IPS-NIHi11 (cell line): ENCODE results near the gene RAD52.

Experiments used
- DNase-seq: peaks from one replicate; pipeline ENCODE4 v3.0.0; 2012; ENCODE audit warnings: mixed read lengths, low spot score

RAD52 gene

GRCh38 chr12:868722-869121 is 80.8 kb downstream of the RAD52 start:
- peak; percentile 42 for DNase-seq

GRCh38 chr12:867905-868304 is 81.6 kb downstream of the RAD52 start:
- DNase-seq, result no peak

DNA sequence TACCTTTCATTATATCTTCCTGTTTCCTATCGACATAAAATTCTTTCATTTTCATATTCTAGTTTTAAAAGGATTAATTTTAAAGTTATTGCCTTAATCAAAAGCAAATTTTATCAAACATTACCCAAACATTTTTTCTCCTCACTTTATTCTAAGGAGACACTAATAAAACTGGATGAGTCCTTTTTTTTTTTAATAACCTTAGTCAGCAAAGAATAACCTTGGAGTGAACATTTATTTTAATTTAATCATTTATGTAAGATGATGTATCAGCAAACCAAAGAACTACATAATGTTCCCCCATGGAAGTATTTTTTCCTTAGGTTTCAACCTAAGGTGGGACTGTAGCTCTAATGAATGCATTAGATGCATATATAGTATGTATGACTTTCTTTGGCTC is 83.9 kb downstream of the RAD52 start:
- no peak for DNase-seq

DNA sequence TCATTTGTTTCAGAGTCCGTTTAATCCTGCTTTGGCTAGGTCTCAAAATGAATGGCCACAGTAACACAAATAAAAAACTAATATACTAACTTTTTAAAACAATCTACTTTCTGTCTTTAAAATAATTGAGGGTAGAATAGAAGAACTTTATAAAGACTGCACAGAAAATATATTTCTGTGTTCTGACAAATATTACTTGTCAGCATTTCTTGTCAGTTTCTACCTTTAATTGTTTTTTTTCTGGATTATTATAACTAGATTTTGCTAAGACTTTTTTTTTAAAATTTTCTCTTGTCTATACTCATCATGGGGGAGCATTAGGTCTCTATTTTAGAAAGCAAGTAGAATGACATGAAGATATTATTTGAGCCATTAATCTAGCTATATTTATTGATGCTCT is 86.2 kb downstream of the RAD52 start:
- DNase-seq, result no peak

DNA sequence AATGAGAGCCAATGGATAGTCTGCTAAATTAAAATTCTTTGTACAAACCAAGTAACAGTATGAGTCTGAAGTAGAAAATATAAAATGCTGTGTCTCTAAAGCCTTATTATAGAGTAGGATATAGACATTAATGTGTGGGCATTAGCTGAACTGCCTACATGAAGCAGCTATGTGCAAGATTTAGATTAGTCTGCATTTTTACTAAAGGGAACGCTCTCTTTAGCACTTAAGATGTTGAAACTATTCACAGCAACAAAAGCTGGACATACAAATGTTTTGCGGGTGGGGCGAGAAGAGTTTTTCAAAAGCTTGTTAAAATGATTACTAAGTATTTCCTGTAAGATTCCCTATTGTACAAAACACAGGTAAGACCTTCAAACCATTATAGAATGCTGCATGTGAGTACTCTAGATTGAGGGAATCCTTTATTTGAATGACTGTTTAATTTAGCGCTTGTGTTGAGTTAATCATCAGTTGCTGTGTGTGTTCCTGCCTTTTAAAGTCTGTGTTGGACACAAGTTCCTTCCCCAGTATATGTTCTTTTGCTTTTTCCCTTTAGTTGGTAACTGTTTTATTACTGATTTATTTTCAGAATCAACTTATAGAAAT is 87.1 kb downstream of the RAD52 start:
- DNase-seq, result no peak
